HG02970 (cell line): Measurements from ENCODE around the gene OGFOD3.
"Not testable (repeated sequence)": the region's sequence is repeated elsewhere in the genome, so short reads cannot be mapped to it uniquely, and the experiment has no call there.

Source experiments
- ATAC-seq: cut with Tn5 transposase; IDR thresholded peaks from one replicate; pipeline ENCODE4 v1.9.1; 2021; ENCODE audit warnings: mild to moderate bottlenecking, moderate library complexity, moderate number of reproducible peaks; ENCODE audit not compliant: unreplicated experiment, low FRiP score

The OGFOD3 gene

GRCh38 chr17:82359451-82360074, 58.8 kb downstream of the OGFOD3 start:
- ATAC-seq = not testable (repeated sequence)

- ATAC-seq = no peak
Measured at GRCh38 chr17:82358465-82359350, 59.7 kb downstream of the OGFOD3 start, which contains the start of gene TEX19. TSS of gene TEX19 (plus strand) at chr17:82359247. CDS start at chr17:82362151, 2,904 bp downstream.

GRCh38 chr17:82357394-82357793, 61.0 kb downstream of the OGFOD3 start:
- no peak for ATAC-seq

GRCh38 chr17:82356845-82357355, 61.5 kb downstream of the OGFOD3 start:
- no peak for ATAC-seq

GRCh38 chr17:82355770-82356427, 62.5 kb downstream of the OGFOD3 start:
- no peak for ATAC-seq

- ATAC-seq = no peak
Measured at GRCh38 chr17:82354804-82355308, 63.5 kb downstream of the OGFOD3 start.

GRCh38 chr17:82353484-82353883, 64.9 kb downstream of the OGFOD3 start:
- no peak for ATAC-seq

GRCh38 chr17:82351713-82352488, 66.5 kb downstream of the OGFOD3 start:
- no peak for ATAC-seq

- no peak for ATAC-seq
Measured at GRCh38 chr17:82351254-82351712, 67.1 kb downstream of the OGFOD3 start.

- ATAC-seq = no peak
Measured at GRCh38 chr17:82350182-82351030, 68.0 kb downstream of the OGFOD3 start.

GRCh38 chr17:82349287-82349701, 69.1 kb downstream of the OGFOD3 start:
- no peak for ATAC-seq

- no peak for ATAC-seq
Measured at GRCh38 chr17:82348866-82349265, 69.5 kb downstream of the OGFOD3 start.

- no peak for ATAC-seq
Measured at GRCh38 chr17:82348434-82348833, 70.0 kb downstream of the OGFOD3 start.

- ATAC-seq = not testable (repeated sequence)
Measured at GRCh38 chr17:82347994-82348393, 70.4 kb downstream of the OGFOD3 start.

- ATAC-seq = no peak
Measured at GRCh38 chr17:82346342-82347300, 71.8 kb downstream of the OGFOD3 start.

- no peak for ATAC-seq
Measured at GRCh38 chr17:82345151-82345976, 73.0 kb downstream of the OGFOD3 start.
